ENCODE measurements around the gene OR4M2. TPM values are rescaled to one million over a fixed set of nuclear protein-coding genes. Genes with fewer than 3 reads are reported as not detected.

OR4M2 gene, protein sequence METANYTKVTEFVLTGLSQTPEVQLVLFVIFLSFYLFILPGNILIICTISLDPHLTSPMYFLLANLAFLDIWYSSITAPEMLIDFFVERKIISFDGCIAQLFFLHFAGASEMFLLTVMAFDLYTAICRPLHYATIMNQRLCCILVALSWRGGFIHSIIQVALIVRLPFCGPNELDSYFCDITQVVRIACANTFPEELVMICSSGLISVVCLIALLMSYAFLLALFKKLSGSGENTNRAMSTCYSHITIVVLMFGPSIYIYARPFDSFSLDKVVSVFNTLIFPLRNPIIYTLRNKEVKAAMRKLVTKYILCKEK
- total RNA-seq: not detected in 2 replicates

DNA sequence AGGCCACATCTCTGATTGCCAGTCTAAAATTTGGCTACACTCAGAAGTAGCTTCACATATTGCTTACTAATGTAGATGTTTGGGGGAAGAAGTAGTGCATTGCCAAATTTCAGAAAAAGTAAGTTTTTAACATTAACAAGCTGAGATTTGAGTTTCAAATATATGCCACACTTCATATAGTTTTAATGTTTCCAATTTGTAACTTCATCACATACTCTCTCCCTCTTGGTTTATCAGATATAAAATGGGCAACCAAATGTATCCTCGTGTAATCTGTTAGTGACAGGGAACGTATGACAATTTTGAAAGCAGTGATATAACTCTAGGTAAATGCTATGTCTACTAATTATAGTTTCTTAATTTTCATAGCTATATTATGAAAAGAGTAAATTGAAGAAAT is at the start of gene OR4M2:
TSS of gene OR4M2 (plus strand) at position 301 of the 400 bp plus-strand sequence. CDS start at position 399, 98 bp downstream.

Other genes starting within 250 kb of the OR4M2 start
- gene POTEB, start 202.8 kb upstream of the OR4M2 start, total RNA-seq: not detected in 2 replicates